ENCODE data around the gene NMNAT2.

DNA sequence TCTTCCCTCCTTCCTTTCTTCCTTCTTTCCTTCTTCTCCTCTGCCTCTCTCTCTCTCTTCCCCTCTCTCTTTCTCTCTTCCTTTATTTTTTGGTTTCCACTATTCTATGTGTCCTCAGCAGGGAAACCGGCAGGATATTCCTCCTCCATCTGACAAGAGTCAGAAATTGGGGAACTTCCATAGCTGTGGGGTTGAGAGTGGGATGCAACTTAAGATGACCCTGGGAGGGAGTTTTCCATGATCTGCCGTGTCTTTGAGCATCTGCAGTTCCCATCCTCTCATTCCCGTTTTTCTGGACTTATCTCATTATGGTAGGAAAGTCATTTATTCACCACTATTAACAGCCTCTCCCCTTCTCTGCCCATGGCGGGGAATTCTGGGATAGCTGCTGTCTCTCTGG lies 98.6 kb downstream of the NMNAT2 start:
- TF ChIP-seq, protein P1, sequence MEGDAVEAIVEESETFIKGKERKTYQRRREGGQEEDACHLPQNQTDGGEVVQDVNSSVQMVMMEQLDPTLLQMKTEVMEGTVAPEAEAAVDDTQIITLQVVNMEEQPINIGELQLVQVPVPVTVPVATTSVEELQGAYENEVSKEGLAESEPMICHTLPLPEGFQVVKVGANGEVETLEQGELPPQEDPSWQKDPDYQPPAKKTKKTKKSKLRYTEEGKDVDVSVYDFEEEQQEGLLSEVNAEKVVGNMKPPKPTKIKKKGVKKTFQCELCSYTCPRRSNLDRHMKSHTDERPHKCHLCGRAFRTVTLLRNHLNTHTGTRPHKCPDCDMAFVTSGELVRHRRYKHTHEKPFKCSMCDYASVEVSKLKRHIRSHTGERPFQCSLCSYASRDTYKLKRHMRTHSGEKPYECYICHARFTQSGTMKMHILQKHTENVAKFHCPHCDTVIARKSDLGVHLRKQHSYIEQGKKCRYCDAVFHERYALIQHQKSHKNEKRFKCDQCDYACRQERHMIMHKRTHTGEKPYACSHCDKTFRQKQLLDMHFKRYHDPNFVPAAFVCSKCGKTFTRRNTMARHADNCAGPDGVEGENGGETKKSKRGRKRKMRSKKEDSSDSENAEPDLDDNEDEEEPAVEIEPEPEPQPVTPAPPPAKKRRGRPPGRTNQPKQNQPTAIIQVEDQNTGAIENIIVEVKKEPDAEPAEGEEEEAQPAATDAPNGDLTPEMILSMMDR (IDR thresholded peaks at IDR 0.05): no peak
- TF ChIP-seq EP300 (IDR thresholded peaks at IDR 0.05): no peak
